Adrenal gland (tissue), 5 donors: ENCODE results near the gene UNC93B1.

Experiments used
- CTCF ChIP-seq, 6 experiments: fragments of 450-650 bp in 4 of 6; fragments of 200-600 bp in 2 of 6; sonication (generic) in 1 of 6; IDR thresholded peaks; 1 replicate in 5 of 6; 2 replicates in 1 of 6; pipeline versions ENCODE4 v1.5.1 to v1.8.0; 2016 to 2021; ENCODE audit warnings: antibody characterized with exemption in 6 of 6, mild to moderate bottlenecking in 2 of 6, moderate library complexity in 1 of 6
- POLR2A ChIP-seq, 2 donors: fragments of 450-650 bp; IDR thresholded peaks; one replicate each; pipeline ENCODE4 v1.6.1; 2017; ENCODE audit warnings: antibody characterized with exemption in 2 of 2, mild to moderate bottlenecking in 2 of 2, moderate library complexity in 1 of 2
- donor health status: DM: no; HTN: no; CAD: no.

GRCh38 chr11:68026391-68027105, 22.7 kb upstream of the UNC93B1 start:
- TF ChIP-seq CTCF (IDR thresholded peaks at IDR 0.05) (no peak), POLR2A (IDR thresholded peaks at IDR 0.05) (no peak)
